GM18867 (cell line): ENCODE results near the gene SRRT.

Experiments used
- ATAC-seq: cut with Tn5 transposase; IDR thresholded peaks from one replicate; pipeline ENCODE4 v1.9.1; 2021; ENCODE audit warnings: mild to moderate bottlenecking, moderate library complexity; ENCODE audit not compliant: unreplicated experiment

The SRRT gene

GRCh38 chr7:100874577-100875355 is at the start of gene SRRT:
Gene SRRT (plus strand): TSS chr7:100875103. CDS start chr7:100875591, 488 bp downstream.
- ATAC-seq, result peak; percentile 82

GRCh38 chr7:100825215-100825671 is 49.7 kb upstream of the SRRT start:
- no peak for ATAC-seq

GRCh38 chr7:100825751-100826513 is 49.0 kb upstream of the SRRT start:
- no peak for ATAC-seq

- no peak for ATAC-seq
These were observed 48.2 kb upstream of the SRRT start for GRCh38 chr7:100826514-100827329.

- no peak for ATAC-seq
These were observed 47.3 kb upstream of the SRRT start, which contains the start of gene EPHB4 for GRCh38 chr7:100827330-100828226. Gene EPHB4 (minus strand): TSS chr7:100827523. CDS start chr7:100827030, 493 bp downstream.

- ATAC-seq, result no peak
These were observed 45.7 kb upstream of the SRRT start for GRCh38 chr7:100829150-100829716.

GRCh38 chr7:100830396-100830795 is 44.5 kb upstream of the SRRT start:
- no peak for ATAC-seq

GRCh38 chr7:100832281-100832633 is 42.6 kb upstream of the SRRT start:
- ATAC-seq, result no peak

- ATAC-seq, result no peak
These were observed 38.7 kb upstream of the SRRT start for GRCh38 chr7:100835903-100836811.

- ATAC-seq, result no peak
These were observed 38.1 kb upstream of the SRRT start for GRCh38 chr7:100836812-100837098.

GRCh38 chr7:100837099-100837836 is 37.6 kb upstream of the SRRT start:
- ATAC-seq, result no peak

GRCh38 chr7:100839361-100839760 is 35.5 kb upstream of the SRRT start:
- no peak for ATAC-seq

- ATAC-seq, result no peak
These were observed 34.3 kb upstream of the SRRT start for GRCh38 chr7:100840470-100841100.

- ATAC-seq, result no peak
These were observed 27.5 kb upstream of the SRRT start for GRCh38 chr7:100847360-100847759.

GRCh38 chr7:100852048-100852872 is 22.6 kb upstream of the SRRT start, which contains the start of gene SLC12A9:
Gene SLC12A9 (plus strand): TSS chr7:100852713. CDS start chr7:100854198, 1,485 bp downstream.
- peak; percentile 88 for ATAC-seq

- no peak for ATAC-seq
These were observed 20.6 kb upstream of the SRRT start for GRCh38 chr7:100854146-100854895.
